ENCODE results near the gene ANGPTL2.

The ANGPTL2 gene

GRCh38 chr9:127136081-127136879, 13.8 kb upstream of the ANGPTL2 start:
- DNase-seq (ENCODE audit: low read depth in 2 of 2) = no peak

- DNase-seq (ENCODE audit: low read depth in 2 of 2) = no peak
Measured at GRCh38 chr9:127135056-127135745, 12.8 kb upstream of the ANGPTL2 start.

GRCh38 chr9:127133739-127134167, 11.3 kb upstream of the ANGPTL2 start:
- no peak for DNase-seq (ENCODE audit: low read depth in 2 of 2)

- no peak for DNase-seq (ENCODE audit: low read depth in 2 of 2)
Measured at GRCh38 chr9:127132921-127133647, 10.6 kb upstream of the ANGPTL2 start.

GRCh38 chr9:127132375-127132774, 9.9 kb upstream of the ANGPTL2 start:
- no peak for DNase-seq (ENCODE audit: low read depth in 2 of 2)

- DNase-seq (ENCODE audit: low read depth in 2 of 2) = no peak
Measured at GRCh38 chr9:127131871-127132270, 9.4 kb upstream of the ANGPTL2 start.

GRCh38 chr9:127130661-127131538, 8.5 kb upstream of the ANGPTL2 start:
- no peak for DNase-seq (ENCODE audit: low read depth in 2 of 2)

GRCh38 chr9:127130235-127130634, 7.8 kb upstream of the ANGPTL2 start:
- DNase-seq (ENCODE audit: low read depth in 2 of 2) = no peak

- no peak for DNase-seq (ENCODE audit: low read depth in 2 of 2)
Measured at GRCh38 chr9:127129718-127130085, 7.3 kb upstream of the ANGPTL2 start.

- no peak for DNase-seq (ENCODE audit: low read depth in 2 of 2)
Measured at GRCh38 chr9:127129073-127129717, 6.8 kb upstream of the ANGPTL2 start.

GRCh38 chr9:127128341-127129072, 6.1 kb upstream of the ANGPTL2 start:
- DNase-seq (ENCODE audit: low read depth in 2 of 2) = no peak

GRCh38 chr9:127126971-127127370, 4.5 kb upstream of the ANGPTL2 start:
- DNase-seq (ENCODE audit: low read depth in 2 of 2) = no peak

- DNase-seq (ENCODE audit: low read depth in 2 of 2) = no peak
Measured at GRCh38 chr9:127124792-127125191, 2.4 kb upstream of the ANGPTL2 start.

- no peak for DNase-seq (ENCODE audit: low read depth in 2 of 2)
Measured at GRCh38 chr9:127124111-127124531, 1.7 kb upstream of the ANGPTL2 start.

GRCh38 chr9:127123064-127123890, 842 bp upstream of the ANGPTL2 start:
- DNase-seq (ENCODE audit: low read depth in 2 of 2) = no peak

- no peak for DNase-seq (ENCODE audit: low read depth in 2 of 2)
Measured at GRCh38 chr9:127121628-127122175, 733 bp downstream of the ANGPTL2 start.

GRCh38 chr9:127119320-127119709, 3.1 kb downstream of the ANGPTL2 start:
- no peak for DNase-seq (ENCODE audit: low read depth in 2 of 2)

GRCh38 chr9:127118597-127119319, 3.7 kb downstream of the ANGPTL2 start:
- DNase-seq (ENCODE audit: low read depth in 2 of 2) = no peak
